ENCODE data around the gene PRKAR1B.
"Not testable (repeated sequence)": the region's sequence is repeated elsewhere in the genome, so short reads cannot be mapped to it uniquely, and the experiment has no call there.

PRKAR1B gene

GRCh38 chr7:745431-746154, 18.5 kb upstream of the PRKAR1B start:
- Histone ChIP-seq H3K27ac (ENCODE audit: poor library complexity, severe bottlenecking) (no peak overlapping the region), H3K27me3 (ENCODE audit: insufficient read depth, poor library complexity, severe bottlenecking) (no peaks in the 10 kb centered on the region), H3K36me3 (ENCODE audit: low read depth) (peaks cover 36% of the 10 kb centered on the region), H3K9me3 (ENCODE audit: severe bottlenecking) (no peaks in the 10 kb centered on the region), H3K4me3 (ENCODE audit: severe bottlenecking) (no peak overlapping the region), H3K4me1 (ENCODE audit: insufficient read depth, poor library complexity, severe bottlenecking) (no peaks in the 10 kb centered on the region)
- no peak for ATAC-seq (ENCODE audit: low read depth)
- no peak for TF ChIP-seq CTCF (IDR thresholded peaks at IDR 0.05; ENCODE audit: poor library complexity, severe bottlenecking)
- no peak for DNase-seq (ENCODE audit: low spot score)

DNA sequence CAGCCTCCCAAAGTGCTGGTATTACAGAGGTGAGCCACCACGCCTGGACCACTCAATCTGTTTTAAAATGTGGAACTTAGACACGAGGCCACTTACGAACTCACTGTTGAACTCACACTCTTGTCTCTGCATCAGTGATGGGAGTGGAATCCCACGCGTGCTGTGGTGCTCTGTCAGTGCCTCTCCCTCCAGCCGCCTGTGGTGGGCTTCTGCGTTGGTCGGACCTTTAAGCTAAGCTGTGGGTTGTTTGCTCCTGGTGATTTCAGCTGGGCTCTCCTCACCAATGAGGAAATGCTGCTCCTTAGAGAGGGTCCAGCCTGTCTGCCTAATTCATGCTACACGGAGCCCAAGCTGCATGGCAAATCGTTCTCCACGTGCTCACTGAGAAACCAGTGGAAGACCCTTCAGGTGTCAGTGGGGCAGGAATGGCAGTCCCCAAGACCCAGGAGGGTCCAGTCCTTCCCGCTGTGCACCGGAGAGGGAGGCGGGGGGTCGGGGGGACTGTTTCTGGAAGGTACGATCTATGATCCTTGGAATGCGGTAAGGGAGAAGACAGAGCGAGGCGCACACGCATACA, 17.9 kb upstream of the PRKAR1B start:
- H3K4me3 ChIP-seq (ENCODE audit: severe bottlenecking) = no peak overlapping the region
- DNase-seq (ENCODE audit: low spot score) (no peak), ATAC-seq (ENCODE audit: low read depth) (no peak)
- H3K36me3 ChIP-seq (ENCODE audit: low read depth) = peaks cover 34% of the 10 kb centered on the region
- no peak overlapping the region for H3K27ac ChIP-seq (ENCODE audit: poor library complexity, severe bottlenecking)
- H3K4me1 ChIP-seq (ENCODE audit: insufficient read depth, poor library complexity, severe bottlenecking) = no peaks in the 10 kb centered on the region
- no peaks in the 10 kb centered on the region for H3K27me3 ChIP-seq (ENCODE audit: insufficient read depth, poor library complexity, severe bottlenecking)
- TF ChIP-seq CTCF (IDR thresholded peaks at IDR 0.05; ENCODE audit: poor library complexity, severe bottlenecking) = no peak
- H3K9me3 ChIP-seq (ENCODE audit: severe bottlenecking) = no peaks in the 10 kb centered on the region

DNA sequence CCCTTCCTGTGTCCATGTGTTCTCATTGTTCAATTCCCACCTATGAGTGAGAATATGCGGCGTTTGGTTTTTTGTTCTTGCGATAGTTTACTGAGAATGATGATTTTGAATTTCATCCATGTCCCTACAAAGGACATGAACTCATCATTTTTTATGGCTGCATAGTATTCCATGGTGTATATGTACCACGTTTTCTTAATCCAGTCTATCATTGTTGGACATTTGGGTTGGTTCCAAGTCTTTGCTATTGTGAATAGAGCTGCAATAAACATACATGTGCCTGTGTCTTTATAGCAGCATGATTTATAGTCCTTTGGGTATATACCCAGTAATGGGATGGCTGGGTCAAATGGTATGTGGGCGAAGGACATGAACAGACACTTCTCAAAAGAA, 17.0 kb upstream of the PRKAR1B start:
- peaks cover 34% of the 10 kb centered on the region for H3K36me3 ChIP-seq (ENCODE audit: low read depth)
- ATAC-seq (ENCODE audit: low read depth); DNase-seq (ENCODE audit: low spot score); H3K27ac ChIP-seq (ENCODE audit: poor library complexity, severe bottlenecking); H3K9me3 ChIP-seq (ENCODE audit: severe bottlenecking); H3K27me3 ChIP-seq (ENCODE audit: insufficient read depth, poor library complexity, severe bottlenecking); H3K4me3 ChIP-seq (ENCODE audit: severe bottlenecking); H3K4me1 ChIP-seq (ENCODE audit: insufficient read depth, poor library complexity, severe bottlenecking): not testable (repeated sequence)

- not testable (repeated sequence) for H3K27ac ChIP-seq (ENCODE audit: poor library complexity, severe bottlenecking); H3K27me3 ChIP-seq (ENCODE audit: insufficient read depth, poor library complexity, severe bottlenecking); H3K4me3 ChIP-seq (ENCODE audit: severe bottlenecking); H3K9me3 ChIP-seq (ENCODE audit: severe bottlenecking); H3K4me1 ChIP-seq (ENCODE audit: insufficient read depth, poor library complexity, severe bottlenecking)
- peaks cover 34% of the 10 kb centered on the region for H3K36me3 ChIP-seq (ENCODE audit: low read depth)
- peak; percentile 58 for ATAC-seq (ENCODE audit: low read depth)
- DNase-seq (ENCODE audit: low spot score) = peak; percentile 45
Measured at GRCh38 chr7:743341-744127, 16.5 kb upstream of the PRKAR1B start.

DNA sequence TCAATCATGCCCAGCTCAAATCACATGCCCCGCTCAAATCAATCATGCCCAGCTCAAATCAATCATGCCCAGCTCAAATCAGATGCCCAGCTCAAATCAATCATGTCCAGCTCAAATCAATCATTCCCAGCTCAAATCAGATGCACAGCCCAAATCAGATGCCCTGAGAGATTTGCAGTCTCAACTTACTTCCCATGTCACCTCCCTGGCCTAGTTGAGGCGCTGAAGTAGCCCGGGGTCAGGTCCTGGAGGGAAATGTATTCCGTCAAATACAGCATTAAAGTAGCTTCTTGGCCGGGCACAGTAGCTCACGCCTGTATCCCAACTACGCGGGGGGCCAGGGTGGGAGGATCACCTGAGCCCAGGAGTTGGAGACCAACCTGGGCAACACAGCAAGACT, 15.7 kb upstream of the PRKAR1B start:
- Histone ChIP-seq H3K9me3 (ENCODE audit: severe bottlenecking) (no peaks in the 10 kb centered on the region), H3K27ac (ENCODE audit: poor library complexity, severe bottlenecking) (no peak overlapping the region), H3K36me3 (ENCODE audit: low read depth) (peaks cover 34% of the 10 kb centered on the region), H3K4me3 (ENCODE audit: severe bottlenecking) (no peak overlapping the region), H3K4me1 (ENCODE audit: insufficient read depth, poor library complexity, severe bottlenecking) (no peaks in the 10 kb centered on the region), H3K27me3 (ENCODE audit: insufficient read depth, poor library complexity, severe bottlenecking) (no peaks in the 10 kb centered on the region)
- TF ChIP-seq CTCF (IDR thresholded peaks at IDR 0.05; ENCODE audit: poor library complexity, severe bottlenecking) = no peak
- DNase-seq (ENCODE audit: low spot score) (no peak), ATAC-seq (ENCODE audit: low read depth) (no peak)

Data from RWPE2 (cell line).